Effector memory CD4-positive, alpha-beta T cell (primary cell): Measurements from ENCODE around the gene SLC12A7.
"Not testable (repeated sequence)": the region's sequence is repeated elsewhere in the genome, so short reads cannot be mapped to it uniquely, and the experiment has no call there.

Experiments used
- DNase-seq, 3 donors: peaks; one replicate each; pipeline ENCODE4 v3.0.0-alpha.2; 2020
- H3K27ac ChIP-seq: 2 replicates; pipeline ENCODE4 v1.7.0; 2013; ENCODE audit warnings: mild to moderate bottlenecking, low read length, moderate library complexity; ENCODE audit not compliant: insufficient read depth, poor library complexity, severe bottlenecking
- H3K27me3 ChIP-seq: replicated peaks from 2 replicates; pipeline ENCODE4 v1.7.0; 2013; ENCODE audit warnings: mild to moderate bottlenecking, low read length; ENCODE audit not compliant: insufficient read depth, control insufficient read depth, poor library complexity, severe bottlenecking
- H3K36me3 ChIP-seq: 2 replicates; pipeline ENCODE4 v1.7.0; 2013; ENCODE audit warnings: mild to moderate bottlenecking, low read length, moderate library complexity; ENCODE audit not compliant: control insufficient read depth, insufficient read depth
- H3K4me1 ChIP-seq: 2 replicates; pipeline ENCODE4 v1.7.0; 2013; ENCODE audit warnings: low read length, mild to moderate bottlenecking; ENCODE audit not compliant: control insufficient read depth, insufficient read depth, poor library complexity, severe bottlenecking
- H3K4me3 ChIP-seq: 2 replicates; pipeline ENCODE4 v1.7.0; 2013; ENCODE audit warnings: low read length, low read depth, mild to moderate bottlenecking; ENCODE audit not compliant: insufficient read depth, poor library complexity, severe bottlenecking
- H3K9me3 ChIP-seq: 2 replicates; pipeline ENCODE4 v1.7.0; 2013; ENCODE audit warnings: mild to moderate bottlenecking, low read length, moderate library complexity; ENCODE audit not compliant: control insufficient read depth
- total RNA-seq, 3 donors: gene quantifications; one replicate each; lab custom pipeline; 2026; lab: John Stamatoyannopoulos, UW

Gene SLC12A7
- 56.4 to 107 (median 77.8) reads per million in 3 donors for total RNA-seq

DNA sequence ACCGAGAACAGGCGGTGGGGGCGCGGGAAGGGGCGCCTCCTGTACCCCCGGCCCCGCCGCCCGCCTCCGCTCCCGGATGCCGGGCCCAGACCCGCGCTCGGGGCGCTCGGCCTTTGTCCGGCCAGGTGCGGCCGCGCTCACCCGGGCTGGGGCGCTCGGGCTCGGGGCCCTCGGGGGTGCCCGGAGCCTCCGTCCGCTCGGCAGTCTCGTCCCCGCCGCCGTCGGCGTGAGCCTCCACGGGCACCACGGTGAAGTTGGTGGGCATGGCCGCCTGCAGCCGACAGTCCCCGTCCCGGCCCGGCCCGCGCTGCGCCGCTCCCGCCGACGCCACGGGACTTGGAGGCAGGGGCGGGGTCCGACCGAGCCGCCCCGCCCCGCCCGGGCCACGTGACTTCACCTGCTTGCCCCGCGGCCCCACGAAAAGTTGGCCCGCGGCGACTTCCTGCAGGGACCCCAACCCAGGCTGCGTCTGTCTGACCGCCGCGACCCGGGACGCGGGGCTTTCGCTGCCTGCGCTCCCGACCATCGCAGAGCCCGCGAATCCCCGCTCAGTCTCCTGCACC lies at the start of gene SLC12A7:
Gene SLC12A7, minus strand, starts transcription at position 337 of the 563 bp plus-strand sequence. Its CDS starts 72 bp downstream, at position 265.
- H3K4me3 ChIP-seq, result peak within 1 kb of the TSS; percentile 81
- peak within 1 kb of the TSS; percentile 74 for H3K27ac ChIP-seq
- H3K4me1 ChIP-seq, result peaks cover 25% of the 10 kb centered on the region
- peak; percentile 41 to 47 (median 46) for DNase-seq
- no peaks in the 10 kb centered on the region for H3K36me3 ChIP-seq
- H3K9me3 ChIP-seq, result no peaks in the 10 kb centered on the region
- no peaks in the 10 kb centered on the region for H3K27me3 ChIP-seq

DNA sequence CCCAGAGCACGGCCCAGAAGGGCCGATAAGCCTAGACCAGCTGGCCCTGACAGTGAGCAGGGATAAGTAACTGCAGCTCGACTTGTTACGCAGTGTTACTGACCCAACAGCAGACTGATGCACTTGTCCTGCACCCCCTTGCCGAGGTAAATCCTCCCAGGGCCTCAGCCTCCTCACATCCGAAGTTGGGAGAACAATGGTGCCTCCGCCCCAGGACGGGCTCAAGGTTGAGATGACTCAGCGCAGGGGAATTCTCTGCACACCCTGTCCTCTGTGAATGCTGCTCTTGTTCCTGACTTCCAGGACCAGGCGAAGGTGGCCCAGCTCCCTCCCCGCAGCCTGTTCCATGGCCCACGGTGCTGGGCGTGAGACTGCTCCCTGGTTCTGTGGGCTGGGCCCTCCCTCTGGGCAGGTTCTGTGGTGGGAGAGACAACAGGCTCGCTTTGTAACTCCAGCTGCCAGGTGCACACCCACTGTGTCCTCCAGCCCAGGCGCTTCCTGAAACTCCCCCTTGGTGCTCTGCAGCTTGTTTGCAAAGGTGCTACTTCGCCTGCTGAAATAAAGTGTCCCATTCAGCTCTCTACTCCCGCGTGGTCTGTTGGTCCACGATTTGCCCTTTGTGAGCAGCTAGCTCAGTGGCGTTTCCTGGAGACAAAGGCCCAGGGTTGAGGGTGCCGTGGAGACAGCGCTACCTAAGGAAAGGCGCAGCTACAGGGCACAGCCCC lies 49.4 kb upstream of the SLC12A7 start:
- DNase-seq, result no peak
- Histone ChIP-seq H3K9me3 (no peaks in the 10 kb centered on the region), H3K36me3 (no peaks in the 10 kb centered on the region), H3K27me3 (peaks cover 8% of the 10 kb centered on the region), H3K4me3 (no peak overlapping the region), H3K4me1 (no peaks in the 10 kb centered on the region), H3K27ac (no peak overlapping the region)

DNA sequence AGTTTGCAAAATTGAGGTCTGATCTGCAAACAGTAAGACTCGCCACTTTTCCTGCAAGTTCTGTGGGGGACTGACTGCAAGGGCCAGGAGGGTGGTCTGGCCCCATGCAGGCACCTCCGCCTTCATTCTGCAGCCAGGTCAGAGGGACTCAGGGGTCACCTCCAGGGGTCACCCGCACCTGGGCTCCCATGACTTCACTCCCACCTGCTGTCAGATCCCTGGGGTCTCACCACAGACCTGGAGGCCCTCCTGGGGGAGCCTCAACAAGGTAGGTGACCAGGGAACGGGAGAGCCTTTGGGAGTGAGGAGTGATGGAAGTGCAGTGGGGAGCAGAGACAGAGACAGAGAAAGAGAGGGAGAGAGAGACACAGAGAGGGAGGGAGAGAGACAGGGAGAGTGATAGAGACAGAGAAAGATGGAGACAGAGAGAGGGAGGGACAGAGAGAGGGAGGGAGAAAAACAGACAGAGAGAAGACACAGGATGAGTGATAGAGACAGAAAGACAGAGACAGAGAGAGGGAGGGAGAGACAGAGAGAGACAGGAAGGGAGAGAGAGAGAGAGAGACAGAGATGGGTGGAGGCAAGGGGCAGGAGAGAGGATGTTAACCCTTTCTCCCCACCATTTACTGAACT lies 48.0 kb upstream of the SLC12A7 start:
- DNase-seq, result no peak
- H3K4me3 ChIP-seq, result no peak overlapping the region
- H3K27ac ChIP-seq, result no peak overlapping the region
- H3K36me3 ChIP-seq, result no peaks in the 10 kb centered on the region
- H3K4me1 ChIP-seq, result no peaks in the 10 kb centered on the region
- H3K27me3 ChIP-seq, result peaks cover 13% of the 10 kb centered on the region
- H3K9me3 ChIP-seq, result no peaks in the 10 kb centered on the region

DNA sequence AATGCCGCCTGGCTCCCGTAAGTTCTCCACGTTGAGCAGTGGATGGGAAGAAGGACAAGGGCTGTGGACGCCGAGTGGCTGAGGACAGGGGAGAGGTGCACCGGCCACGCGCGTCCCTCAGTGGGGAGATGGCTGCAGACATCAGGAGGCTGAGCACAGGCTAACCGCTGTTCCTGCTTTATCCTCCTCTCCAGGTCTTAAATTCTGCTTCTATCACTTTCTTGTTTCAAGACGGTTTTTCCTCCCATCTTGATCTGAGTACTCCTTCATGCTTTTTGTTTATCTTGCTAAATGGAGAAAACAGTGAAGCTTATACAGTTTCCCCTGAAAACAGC lies 47.4 kb upstream of the SLC12A7 start:
- H3K4me3 ChIP-seq, result no peak overlapping the region
- H3K27me3 ChIP-seq, result peaks cover 13% of the 10 kb centered on the region
- no peak for DNase-seq
- H3K27ac ChIP-seq, result no peak overlapping the region
- no peaks in the 10 kb centered on the region for H3K4me1 ChIP-seq
- H3K9me3 ChIP-seq, result no peaks in the 10 kb centered on the region
- no peaks in the 10 kb centered on the region for H3K36me3 ChIP-seq

DNA sequence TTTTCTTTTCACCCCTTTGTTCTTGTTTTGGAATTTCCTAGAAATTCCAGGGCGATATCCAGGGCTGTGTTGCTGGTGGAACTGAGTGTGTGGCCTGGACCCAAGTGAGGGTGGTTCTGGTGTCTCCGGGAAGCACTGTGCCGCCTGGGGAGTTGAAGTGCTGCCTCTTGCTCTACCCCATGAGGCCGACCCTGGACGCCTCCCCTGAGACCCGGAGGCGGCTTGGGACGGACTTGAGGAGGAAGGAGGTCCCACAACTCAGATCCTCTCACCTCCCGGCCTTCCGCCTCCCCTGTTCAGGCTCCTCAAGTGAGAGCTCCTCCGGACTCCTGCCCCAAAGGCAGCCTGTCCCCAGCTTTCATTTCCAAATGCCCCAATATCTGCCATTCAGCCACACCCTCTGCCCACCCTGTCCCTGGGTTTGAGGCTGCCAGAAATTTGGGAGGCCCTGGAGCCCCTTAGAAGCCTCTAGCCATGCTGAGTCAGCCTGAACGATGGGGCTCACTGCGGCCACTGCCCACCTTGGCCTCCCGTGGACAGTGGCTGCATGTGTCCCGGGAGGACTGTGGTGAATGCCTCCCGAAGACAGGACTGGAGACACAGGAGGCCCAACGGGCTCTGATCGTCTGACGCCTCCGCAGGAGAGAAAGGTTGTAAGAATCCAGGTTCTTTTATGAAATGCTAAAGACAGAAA lies 46.9 kb upstream of the SLC12A7 start:
- H3K4me1 ChIP-seq, result no peaks in the 10 kb centered on the region

DNA sequence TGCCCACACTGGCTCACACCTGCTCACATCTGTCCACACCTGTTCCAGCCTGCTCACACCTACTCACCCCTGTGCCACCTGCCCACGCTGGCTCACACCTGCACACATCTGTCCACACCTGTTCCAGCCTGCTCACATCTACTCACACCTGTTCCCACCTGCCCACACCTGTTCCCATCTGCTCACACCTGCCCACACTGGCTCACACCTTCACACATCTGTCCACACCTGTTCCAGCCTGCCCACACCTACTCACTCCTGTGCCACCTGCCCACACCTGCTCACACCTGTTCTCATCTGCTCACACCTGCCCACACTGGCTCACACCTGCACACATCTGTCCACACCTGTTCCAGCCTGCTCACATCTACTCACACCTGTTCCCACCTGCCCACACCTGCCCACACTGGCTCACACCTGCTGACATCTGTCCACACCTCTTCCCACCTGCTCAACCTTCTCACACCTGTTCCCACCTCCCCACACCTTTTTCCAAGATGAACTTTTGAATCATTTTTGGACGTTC lies 45.7 kb upstream of the SLC12A7 start:
- H3K4me1 ChIP-seq, H3K36me3 ChIP-seq, H3K9me3 ChIP-seq, DNase-seq, H3K4me3 ChIP-seq, H3K27ac ChIP-seq: not testable (repeated sequence)
- peaks cover 15% of the 10 kb centered on the region for H3K27me3 ChIP-seq

More for the DNA sequence above, 46.9 kb upstream of the SLC12A7 start:
- Histone ChIP-seq H3K27ac (no peak overlapping the region), H3K36me3 (no peaks in the 10 kb centered on the region), H3K27me3 (peaks cover 13% of the 10 kb centered on the region), H3K4me3 (no peak overlapping the region), H3K9me3 (no peaks in the 10 kb centered on the region)
- no peak for DNase-seq

DNA sequence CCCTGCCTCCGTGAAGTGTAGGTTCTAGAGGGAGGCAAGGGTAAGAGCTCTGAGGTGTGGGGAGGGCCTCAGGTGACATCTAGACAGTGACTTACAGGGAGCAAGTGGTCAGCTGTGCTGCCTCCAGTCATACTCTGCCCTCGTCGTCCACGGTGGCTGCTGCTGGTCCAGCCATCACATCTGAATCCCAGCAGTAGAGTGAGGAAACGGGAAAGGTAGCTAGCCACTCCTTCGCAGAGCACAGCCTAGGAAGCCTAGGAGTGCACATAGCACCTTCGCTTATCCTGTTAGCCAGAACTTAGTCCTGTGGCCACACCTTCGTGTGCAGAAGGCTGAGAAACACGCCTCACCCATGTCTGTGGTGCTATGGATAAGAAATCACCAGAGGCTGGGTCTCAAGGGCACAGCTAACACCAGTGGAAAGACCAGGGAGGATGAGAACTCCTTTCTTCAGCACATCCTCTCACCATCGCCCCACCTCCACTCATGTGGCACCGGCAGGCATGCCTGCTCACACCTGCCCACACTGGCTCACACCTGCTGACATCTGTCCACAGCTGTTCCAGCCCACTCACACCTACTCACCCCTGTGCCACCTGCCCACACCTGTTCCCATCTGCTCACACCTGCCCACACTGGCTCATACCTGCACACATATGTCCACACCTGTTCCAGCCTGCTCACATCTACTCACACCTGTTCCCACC lies 45.0 kb upstream of the SLC12A7 start:
- Histone ChIP-seq H3K9me3 (no peaks in the 10 kb centered on the region), H3K27me3 (peaks cover 18% of the 10 kb centered on the region), H3K4me1 (no peaks in the 10 kb centered on the region), H3K4me3 (no peak overlapping the region), H3K27ac (no peak overlapping the region), H3K36me3 (no peaks in the 10 kb centered on the region)
- no peak for DNase-seq

DNA sequence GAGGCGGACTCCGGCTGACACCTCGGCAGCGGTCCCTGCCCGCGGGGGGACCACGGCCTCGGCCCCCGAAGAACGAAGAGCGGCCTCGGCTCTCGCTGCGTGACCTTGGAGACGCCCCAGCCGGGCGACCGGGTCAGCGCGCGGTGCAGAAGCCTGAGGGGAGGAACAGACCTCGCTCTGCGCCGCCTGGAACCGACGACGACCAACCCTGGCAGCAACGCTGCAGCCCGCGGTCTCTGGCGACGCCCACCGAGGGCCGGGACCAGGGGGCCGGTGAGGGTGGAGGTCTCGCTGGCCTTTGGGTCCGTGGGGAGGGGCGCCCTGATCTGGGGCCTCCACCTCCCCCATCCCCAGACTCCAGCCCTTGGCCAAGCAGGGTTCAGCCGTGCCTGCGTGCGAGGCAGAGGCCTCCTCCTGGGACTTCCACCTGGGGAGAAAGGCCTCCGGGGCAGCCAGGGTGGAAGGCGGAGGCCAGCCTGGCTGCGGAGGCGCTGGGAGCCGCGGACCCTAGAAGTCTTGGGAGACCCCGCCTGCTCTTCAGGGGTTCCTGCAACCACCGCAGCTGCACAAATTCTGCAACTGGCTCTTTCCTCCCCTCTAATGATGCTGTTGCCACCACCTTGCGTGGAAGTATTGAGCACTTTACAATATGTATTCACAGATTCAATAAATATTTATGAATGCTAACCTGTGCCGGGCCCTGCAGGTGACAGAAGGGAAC lies 44.3 kb upstream of the SLC12A7 start:
- Histone ChIP-seq H3K9me3 (no peaks in the 10 kb centered on the region), H3K36me3 (no peaks in the 10 kb centered on the region), H3K27ac (no peak overlapping the region), H3K4me3 (no peak overlapping the region), H3K4me1 (no peaks in the 10 kb centered on the region), H3K27me3 (peaks cover 18% of the 10 kb centered on the region)
- no peak for DNase-seq
